ENCODE measurements around the gene CACNA1I.

DNA sequence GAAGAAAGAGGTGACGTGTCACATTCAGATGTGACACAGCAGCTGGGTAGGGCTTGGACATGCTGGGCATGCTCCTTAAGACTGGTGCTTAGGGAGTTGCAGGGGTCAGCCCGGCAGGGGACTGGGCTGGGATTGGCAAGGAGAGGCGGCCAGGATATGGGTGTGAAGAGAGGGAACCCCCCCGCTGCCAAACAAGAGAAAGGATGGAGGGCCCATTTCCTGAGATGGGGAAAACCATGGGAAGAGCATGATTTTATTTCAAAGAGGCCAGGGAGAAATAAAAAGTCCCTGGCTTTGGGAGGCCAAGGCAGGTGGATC, 44.9 kb upstream of the CACNA1I start:
- TF ChIP-seq, protein P1, sequence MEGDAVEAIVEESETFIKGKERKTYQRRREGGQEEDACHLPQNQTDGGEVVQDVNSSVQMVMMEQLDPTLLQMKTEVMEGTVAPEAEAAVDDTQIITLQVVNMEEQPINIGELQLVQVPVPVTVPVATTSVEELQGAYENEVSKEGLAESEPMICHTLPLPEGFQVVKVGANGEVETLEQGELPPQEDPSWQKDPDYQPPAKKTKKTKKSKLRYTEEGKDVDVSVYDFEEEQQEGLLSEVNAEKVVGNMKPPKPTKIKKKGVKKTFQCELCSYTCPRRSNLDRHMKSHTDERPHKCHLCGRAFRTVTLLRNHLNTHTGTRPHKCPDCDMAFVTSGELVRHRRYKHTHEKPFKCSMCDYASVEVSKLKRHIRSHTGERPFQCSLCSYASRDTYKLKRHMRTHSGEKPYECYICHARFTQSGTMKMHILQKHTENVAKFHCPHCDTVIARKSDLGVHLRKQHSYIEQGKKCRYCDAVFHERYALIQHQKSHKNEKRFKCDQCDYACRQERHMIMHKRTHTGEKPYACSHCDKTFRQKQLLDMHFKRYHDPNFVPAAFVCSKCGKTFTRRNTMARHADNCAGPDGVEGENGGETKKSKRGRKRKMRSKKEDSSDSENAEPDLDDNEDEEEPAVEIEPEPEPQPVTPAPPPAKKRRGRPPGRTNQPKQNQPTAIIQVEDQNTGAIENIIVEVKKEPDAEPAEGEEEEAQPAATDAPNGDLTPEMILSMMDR (IDR thresholded peaks at IDR 0.05): no peak
- TF ChIP-seq EP300 (IDR thresholded peaks at IDR 0.05): no peak
